IMR-90 (cell line): ENCODE data around the gene KAT14. TPM values are rescaled to one million over a fixed set of nuclear protein-coding genes. Genes with fewer than 3 reads are reported as not detected.
"Not testable (repeated sequence)": the region's sequence is repeated elsewhere in the genome, so short reads cannot be mapped to it uniquely, and the experiment has no call there.

Experiments used
- ATAC-seq: fragments of 200-7000 bp; cut with Tn5 transposase; 2 replicates; pipeline ENCODE4 v1.9.1; 2020; ENCODE audit warnings: low read depth, mild to moderate bottlenecking, moderate library complexity
- BruUV-seq: library from RNA; stranded (reverse); fragments of 400-500 nt; replicated peaks from 2 replicates; lab custom pipeline; 2021; lab: Mats Ljungman, UMichigan
- CTCF ChIA-PET: fragments of 300-600 bp; formaldehyde crosslinking; extraction: SDS; loops from one replicate; lab custom pipeline; 2021; ENCODE audit warnings: antibody characterized with exemption; lab: Yijun Ruan, JAX
- POLR2A ChIA-PET: fragments of 300-600 bp; sonication (Branson Sonifier 250); formaldehyde crosslinking; loops from one replicate; lab custom pipeline; 2022; ENCODE audit warnings: antibody characterized with exemption; ENCODE audit not compliant: unreplicated experiment; lab: Charles Lee
- DNase-seq: peaks from one replicate; pipeline ENCODE4 v3.0.0; 2013
- H2AFZ ChIP-seq: replicated peaks from 2 replicates; pipeline ENCODE3; 2013; ENCODE audit warnings: low read length, mild to moderate bottlenecking; ENCODE audit not compliant: poor library complexity
- H2AK5ac ChIP-seq: 2 replicates; pipeline ENCODE4 v1.6.1; 2013; ENCODE audit warnings: low read depth, low read length, inconsistent platforms
- H2AK9ac ChIP-seq: replicated peaks from 2 replicates; pipeline ENCODE3; 2013; ENCODE audit warnings: mild to moderate bottlenecking, low read depth, low read length, moderate library complexity; ENCODE audit not compliant: poor library complexity
- H2BK120ac ChIP-seq: 2 replicates; pipeline ENCODE4 v1.6.1; 2013; ENCODE audit warnings: low read depth, low read length, inconsistent platforms
- H2BK15ac ChIP-seq: 3 replicates; pipeline ENCODE4 v1.6.1; 2013; ENCODE audit warnings: low read depth, low read length, inconsistent platforms
- H2BK20ac ChIP-seq: 2 replicates; pipeline ENCODE4 v1.6.1; 2013; ENCODE audit warnings: low read depth, mild to moderate bottlenecking, inconsistent platforms, low read length, moderate library complexity
- H2BK5ac ChIP-seq: 2 replicates; pipeline ENCODE4 v1.6.1; 2013; ENCODE audit warnings: mild to moderate bottlenecking, low read depth, low read length, inconsistent platforms; ENCODE audit not compliant: poor library complexity, severe bottlenecking
- H3K14ac ChIP-seq: replicated peaks from 2 replicates; pipeline ENCODE4 v1.6.1; 2013; ENCODE audit warnings: low read depth, low read length, inconsistent platforms
- H3K18ac ChIP-seq: 2 replicates; pipeline ENCODE4 v1.6.1; 2013; ENCODE audit warnings: low read depth, low read length, control low read depth
- H3K23ac ChIP-seq: 2 replicates; pipeline ENCODE4 v1.6.1; 2013; ENCODE audit warnings: low read depth, low read length, inconsistent platforms
- H3K27ac ChIP-seq: 2 replicates; pipeline ENCODE4 v1.5.1; 2013; ENCODE audit warnings: mild to moderate bottlenecking, control low read depth, low read length; ENCODE audit not compliant: insufficient read depth
- H3K27me3 ChIP-seq: 2 replicates; pipeline ENCODE4 v1.6.1; 2013; ENCODE audit warnings: low read length; ENCODE audit not compliant: control insufficient read depth, insufficient read depth
- H3K36me3 ChIP-seq: 2 replicates; pipeline ENCODE4 v1.6.1; 2013; ENCODE audit warnings: low read length, mixed read lengths; ENCODE audit not compliant: control insufficient read depth, insufficient read depth
- H3K4ac ChIP-seq: 2 replicates; pipeline ENCODE4 v1.6.1; 2013; ENCODE audit warnings: low read depth, low read length, inconsistent platforms
- H3K4me1 ChIP-seq: 2 replicates; pipeline ENCODE4 v1.6.1; 2013; ENCODE audit warnings: low read length, mixed read lengths; ENCODE audit not compliant: control insufficient read depth, insufficient read depth
- H3K4me2 ChIP-seq: 2 replicates; pipeline ENCODE4 v1.6.1; 2013; ENCODE audit warnings: low read depth, mild to moderate bottlenecking, control low read depth, low read length, moderate library complexity
- H3K4me3 ChIP-seq: 2 replicates; pipeline ENCODE4 v1.5.1; 2013; ENCODE audit warnings: low read depth, mild to moderate bottlenecking, control low read depth, low read length, moderate library complexity; ENCODE audit not compliant: insufficient read depth
- H3K56ac ChIP-seq: 2 replicates; pipeline ENCODE4 v1.6.1; 2013; ENCODE audit warnings: low read length, inconsistent platforms; ENCODE audit not compliant: insufficient read depth; ENCODE audit errors: extremely low read depth
- H3K79me1 ChIP-seq, 2 experiments: 2 replicates each; pipeline ENCODE4 v1.6.1; 2013; ENCODE audit warnings: low read length in 2 of 2, inconsistent platforms in 1 of 2, low read depth in 1 of 2
- H3K9ac ChIP-seq: 2 replicates; pipeline ENCODE4 v1.6.1; 2013; ENCODE audit warnings: low read depth, low read length, control low read depth
- H3K9me1 ChIP-seq: 2 replicates; pipeline ENCODE4 v1.6.1; 2013; ENCODE audit warnings: low read length, inconsistent platforms; ENCODE audit not compliant: insufficient read depth
- H3K9me3 ChIP-seq: 2 replicates; pipeline ENCODE4 v1.6.1; 2013; ENCODE audit warnings: low read length; ENCODE audit not compliant: control insufficient read depth, insufficient read depth
- H4K20me1 ChIP-seq: 2 replicates; pipeline ENCODE4 v1.6.1; 2013; ENCODE audit warnings: low read length, inconsistent platforms; ENCODE audit not compliant: insufficient read depth
- H4K5ac ChIP-seq: 2 replicates; pipeline ENCODE4 v1.6.1; 2013; ENCODE audit warnings: mild to moderate bottlenecking, low read depth, low read length, control low read depth
- H4K8ac ChIP-seq, 2 experiments: 2 replicates each; pipeline ENCODE4 v1.6.1; 2013; ENCODE audit warnings: low read depth in 2 of 2, low read length in 2 of 2, control low read depth in 1 of 2, inconsistent platforms in 1 of 2
- H4K91ac ChIP-seq: 2 replicates; pipeline ENCODE4 v1.6.1; 2013; ENCODE audit warnings: low read depth, low read length, inconsistent platforms; ENCODE audit not compliant: insufficient read depth
- dilution Hi-C: fragments of 300-500 bp; cut with HindIII; formaldehyde crosslinking; loops from one replicate; pipeline ENCODE4 v1.14.3; 2018; ENCODE audit warnings: low sequenced_read_pairs; ENCODE audit not compliant: unreplicated experiment
- in situ Hi-C: fragments of 300-500 bp; cut with MboI; formaldehyde crosslinking; loops from 3 replicates; pipeline ENCODE4 v1.14.3; 2019; ENCODE audit warnings: low sequenced_read_pairs, inconsistent platforms, mixed read lengths
- intact Hi-C: fragments of 100-400 bp; cut with micrococcal nuclease; formaldehyde crosslinking; loops from 2 replicates; pipeline ENCODE4 v1.10.0; 2022
- polyA plus RNA-seq, 3 experiments: library from polyadenylated mRNA; depleted of rRNA; stranded (reverse); fragments of >200 nt; gene quantifications; 2 replicates each; pipeline ENCODE4 v1.2.3, GENCODE V29; 2012; ENCODE audit warnings: low replicate concordance in 1 of 3
- total RNA-seq: library from RNA; depleted of rRNA; stranded (reverse); fragments of >200 nt; gene quantifications from 2 replicates; pipeline ENCODE4 v1.2.3, GENCODE V29; 2012

The KAT14 gene
- total and polyA plus RNA-seq, 2 of the 4 experiments (the other 2 are of a cell fraction): 6.7 to 12.4 TPM

DNA sequence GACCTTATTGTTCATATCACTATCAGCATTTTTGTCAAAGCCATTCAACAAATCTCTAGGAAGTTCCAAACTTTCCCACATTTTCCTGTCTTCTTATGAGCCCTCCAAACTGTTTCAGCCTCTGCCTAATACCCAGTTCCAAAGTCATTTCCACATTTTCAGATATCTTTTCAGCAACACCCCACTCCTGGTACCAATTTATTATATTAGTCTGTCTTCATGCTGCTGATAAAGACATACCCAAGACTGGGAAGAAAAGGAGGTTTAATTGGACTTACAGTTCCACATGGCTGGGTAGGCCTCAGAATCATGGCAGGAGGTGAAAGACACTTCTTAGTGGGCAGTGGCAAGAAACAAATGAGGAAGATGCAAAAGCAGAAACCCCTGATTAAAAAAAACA is 42.7 kb downstream of the KAT14 start:
- H3K9me1 ChIP-seq, CTCF ChIA-PET, H2BK120ac ChIP-seq, POLR2A ChIA-PET, H3K4me1 ChIP-seq, dilution Hi-C loops, H3K56ac ChIP-seq, ATAC-seq, H2BK5ac ChIP-seq, H4K20me1 ChIP-seq, H3K9ac ChIP-seq, H2AK9ac ChIP-seq, H4K91ac ChIP-seq, H3K18ac ChIP-seq, in situ Hi-C loops, H3K27ac ChIP-seq, H2AFZ ChIP-seq, H3K9me3 ChIP-seq, DNase-seq, H2BK15ac ChIP-seq, H3K27me3 ChIP-seq, H3K79me1 ChIP-seq, H3K23ac ChIP-seq, H3K14ac ChIP-seq, H4K5ac ChIP-seq, H2AK5ac ChIP-seq, H3K4me3 ChIP-seq, H4K8ac ChIP-seq, intact Hi-C loops, H2BK20ac ChIP-seq, BruUV-seq, H3K4ac ChIP-seq, H3K4me2 ChIP-seq: not testable (repeated sequence)
- H3K36me3 ChIP-seq: peaks cover 16% of the 10 kb centered on the region
